HK-2 (cell line): ENCODE data around the gene PTPRM.

Experiments used
- DNase-seq: peaks from one replicate; pipeline ENCODE4 v3.0.0-alpha.2; 2018; ENCODE audit not compliant: unreplicated experiment

Gene PTPRM

GRCh38 chr18:7855671-7856070, 288.6 kb downstream of the PTPRM start:
- DNase-seq, result no peak

DNA sequence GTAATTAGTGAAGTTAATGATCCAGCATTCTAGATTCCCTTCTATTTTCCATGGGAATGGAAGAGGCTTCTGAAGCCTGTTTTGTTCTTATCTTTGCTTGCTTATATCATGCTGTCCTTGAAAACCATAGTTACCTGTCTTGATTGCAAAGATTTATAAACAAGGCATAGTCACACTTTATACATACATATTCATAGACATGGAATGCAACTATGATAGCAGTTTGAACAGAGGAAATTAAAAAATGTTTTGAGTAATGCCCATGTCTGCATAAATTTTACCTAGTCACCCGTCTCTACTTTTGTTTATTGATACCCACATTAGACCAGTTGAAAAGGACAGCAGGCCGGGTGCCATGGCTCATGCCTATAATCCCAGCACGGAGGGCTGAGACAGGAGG, 289.0 kb downstream of the PTPRM start:
- DNase-seq, result no peak

DNA sequence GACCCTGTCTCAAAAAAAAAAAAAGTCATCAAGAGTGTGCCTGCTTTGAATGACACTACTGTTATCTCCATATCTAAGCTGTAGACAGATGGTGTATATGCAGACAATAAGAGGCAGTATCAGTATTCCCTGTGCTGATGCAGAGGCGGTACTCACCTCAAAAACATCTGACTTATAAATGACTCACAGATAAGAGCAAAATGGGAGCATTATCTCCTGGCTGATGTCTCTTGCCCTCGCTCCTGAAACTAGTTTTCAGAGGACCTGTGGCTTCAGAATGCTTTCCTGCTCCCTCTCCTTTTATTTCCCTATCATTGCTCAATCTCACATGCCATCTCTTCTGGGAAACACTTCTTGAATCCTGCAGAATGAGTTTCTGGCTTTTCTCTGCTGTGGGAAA, 289.6 kb downstream of the PTPRM start:
- no peak for DNase-seq

- no peak for DNase-seq
Measured at GRCh38 chr18:7857562-7857961, 290.4 kb downstream of the PTPRM start.

DNA sequence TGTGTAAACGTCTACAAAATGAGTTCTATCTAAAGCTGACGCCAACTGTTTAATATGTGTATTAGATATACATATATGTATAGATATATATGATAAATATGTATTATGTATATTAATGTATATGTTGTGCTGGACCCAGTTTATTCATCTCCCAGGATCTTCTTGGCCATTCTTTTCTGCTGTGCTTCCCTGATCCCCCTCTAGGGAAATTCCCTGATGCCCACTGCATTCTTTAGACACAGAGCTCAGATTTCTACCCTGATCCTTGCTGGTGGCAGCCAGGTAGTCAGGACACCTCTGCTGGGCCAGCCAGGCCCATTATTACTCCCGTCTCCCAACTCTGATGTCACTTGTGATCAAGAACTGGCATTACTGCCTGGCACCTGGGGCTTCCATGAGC, 292.0 kb downstream of the PTPRM start:
- DNase-seq, result no peak

DNA sequence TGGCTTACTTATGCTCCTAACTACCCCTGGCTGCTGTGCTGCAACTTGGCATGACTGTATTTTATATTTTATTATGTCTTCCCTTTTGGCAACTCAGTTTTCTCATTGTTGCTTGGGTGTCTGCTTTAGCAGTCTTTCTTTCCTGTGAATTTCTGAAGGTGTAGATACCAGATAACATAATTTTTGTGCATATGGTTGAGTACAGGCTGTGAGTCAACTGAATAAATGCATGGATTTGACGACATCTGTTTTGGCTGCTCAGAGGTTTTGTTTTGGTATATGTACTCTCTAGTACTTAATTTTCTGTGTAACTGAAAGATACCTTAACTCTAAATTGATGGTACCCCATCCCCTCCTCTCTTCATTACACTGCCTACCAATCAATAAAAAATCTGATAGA, 303.1 kb downstream of the PTPRM start:
- no peak for DNase-seq

GRCh38 chr18:7870855-7871254, 303.7 kb downstream of the PTPRM start:
- DNase-seq, result no peak

- DNase-seq, result no peak
Measured at GRCh38 chr18:7871560-7872456, 304.7 kb downstream of the PTPRM start.

DNA sequence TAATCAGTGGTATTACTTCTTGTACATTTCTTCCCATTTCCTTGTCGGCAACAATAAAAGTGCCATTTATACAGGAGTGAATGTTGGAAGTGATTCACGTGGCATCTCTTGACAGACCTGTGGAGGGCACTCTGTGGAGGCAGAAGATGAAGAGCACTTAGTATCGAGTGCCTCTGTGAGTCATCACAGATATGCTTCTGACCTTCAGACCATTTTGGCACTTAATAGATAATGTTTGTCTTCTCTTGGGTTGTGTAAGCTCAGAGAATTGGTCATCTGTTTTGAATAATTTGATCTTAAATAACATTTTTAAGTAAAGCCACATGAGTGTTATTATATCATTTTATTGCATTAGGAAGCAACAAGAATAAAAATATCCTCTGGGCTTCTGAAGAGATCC, 305.5 kb downstream of the PTPRM start:
- peak; percentile 23 for DNase-seq

GRCh38 chr18:7873316-7873715, 306.2 kb downstream of the PTPRM start:
- no peak for DNase-seq

GRCh38 chr18:7876354-7877104, 309.4 kb downstream of the PTPRM start:
- DNase-seq, result peak; percentile 36

- DNase-seq, result no peak
Measured at GRCh38 chr18:7877609-7878008, 310.5 kb downstream of the PTPRM start.

- no peak for DNase-seq
Measured at GRCh38 chr18:7878265-7879211, 311.4 kb downstream of the PTPRM start.

DNA sequence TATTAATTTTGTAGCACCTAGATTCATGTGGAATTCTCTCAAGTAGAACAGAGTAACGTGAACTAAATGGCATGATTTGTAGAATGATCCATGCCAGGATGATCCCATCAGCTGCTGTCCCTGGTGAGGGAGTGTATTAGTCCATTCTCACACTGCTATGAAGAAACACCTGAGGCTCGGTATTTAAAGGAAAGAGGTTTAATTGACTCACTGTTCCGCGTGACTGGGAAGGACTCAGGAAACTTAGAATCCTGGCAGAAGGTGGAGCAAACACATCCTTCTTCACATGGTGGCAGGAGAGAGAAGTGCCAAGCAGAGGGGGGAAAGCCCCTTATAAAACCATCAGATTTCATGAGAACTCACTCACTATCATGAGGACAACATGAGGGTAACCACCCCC, 312.6 kb downstream of the PTPRM start:
- DNase-seq, result peak; percentile 8

- DNase-seq, result no peak
Measured at GRCh38 chr18:7885865-7886264, 318.7 kb downstream of the PTPRM start.

DNA sequence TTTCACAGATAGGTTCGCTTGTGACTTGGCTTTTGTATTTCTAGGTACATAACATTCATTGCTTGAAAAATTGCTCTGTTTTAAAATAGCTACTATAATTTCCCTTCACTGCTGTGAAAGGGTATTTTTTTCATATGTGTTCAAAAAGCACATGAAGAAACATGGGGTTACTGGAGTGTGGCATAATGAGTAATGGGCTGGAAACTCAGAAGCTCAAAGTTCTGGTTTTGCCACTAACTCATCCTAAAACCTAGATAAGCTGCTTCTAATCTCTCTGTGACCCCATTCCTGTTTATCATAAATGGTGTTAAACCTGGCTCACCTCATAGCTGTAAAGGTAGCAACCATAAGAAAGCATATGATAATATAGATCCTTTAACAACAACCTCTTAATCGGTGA, 319.3 kb downstream of the PTPRM start:
- DNase-seq, result no peak

- no peak for DNase-seq
Measured at GRCh38 chr18:7889515-7889914, 322.4 kb downstream of the PTPRM start.

DNA sequence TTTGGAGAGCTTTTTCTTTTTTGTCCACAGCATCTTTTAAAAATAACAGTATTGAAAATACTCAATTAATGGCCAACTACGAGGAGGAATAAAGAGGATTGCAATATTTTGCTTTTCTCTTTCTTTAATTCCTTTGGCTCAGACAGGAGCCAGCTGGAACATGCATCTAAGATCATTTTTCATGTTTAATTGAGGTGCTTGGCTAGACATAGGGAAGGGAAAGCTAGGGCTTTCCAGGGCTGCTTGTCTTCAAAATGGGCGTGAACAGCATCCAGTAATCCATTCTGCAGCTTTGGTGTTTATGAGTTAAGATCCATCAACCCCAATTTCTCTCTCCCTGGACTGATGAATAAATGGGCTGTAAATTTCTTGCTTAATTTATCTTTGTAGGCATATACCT, 323.0 kb downstream of the PTPRM start:
- no peak for DNase-seq

DNA sequence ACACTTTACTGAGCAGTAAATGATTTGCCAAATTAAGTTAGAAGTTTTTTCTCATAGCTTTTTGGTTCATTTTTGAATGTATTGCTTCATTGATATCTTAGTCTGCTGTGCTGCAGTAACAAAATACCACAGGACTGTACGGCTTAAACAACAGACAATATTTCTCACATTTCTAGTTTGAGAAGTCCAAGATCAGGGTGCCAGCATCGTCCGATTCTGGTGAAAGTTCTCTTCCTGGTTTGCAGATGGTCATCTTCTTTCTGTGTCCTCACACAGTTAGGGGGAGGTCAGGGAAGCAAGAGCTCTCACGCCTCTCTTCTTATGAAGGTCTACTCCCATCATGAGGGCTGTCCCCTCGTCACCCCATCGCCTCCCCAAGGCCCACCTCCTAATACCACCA, 325.4 kb downstream of the PTPRM start:
- DNase-seq, result no peak

- no peak for DNase-seq
Measured at GRCh38 chr18:7894592-7894991, 327.5 kb downstream of the PTPRM start.

GRCh38 chr18:7895346-7895745, 328.2 kb downstream of the PTPRM start:
- DNase-seq, result no peak

DNA sequence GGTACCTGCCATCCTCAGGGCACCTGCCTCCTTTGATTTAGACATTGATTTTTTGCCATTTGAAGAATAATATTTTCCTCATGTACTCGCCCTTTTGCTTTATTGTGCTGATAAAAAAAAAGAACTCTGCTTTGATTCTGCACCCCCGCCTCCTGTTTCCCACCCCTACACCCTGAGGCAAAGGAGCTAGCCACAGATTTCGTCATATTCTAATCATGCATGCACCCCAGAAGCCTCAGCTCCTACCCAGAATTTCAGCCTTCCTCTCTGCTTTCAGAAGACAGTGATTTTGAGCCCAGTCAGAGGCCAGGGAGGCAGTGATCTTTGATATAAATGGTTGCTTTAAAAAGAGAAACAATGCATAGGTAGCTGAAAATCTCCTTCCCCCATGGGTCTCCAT, 329.0 kb downstream of the PTPRM start:
- DNase-seq, result no peak
